K562 (cell line): ENCODE data around the gene MALSU1. TPM values are rescaled to one million over a fixed set of nuclear protein-coding genes. Genes with fewer than 3 reads are reported as not detected.
A peak's percentile ranks its signal among the peaks of the same experiment; 100 is the strongest.

Source experiments
- BRF1 ChIP-seq: IDR thresholded peaks from 3 replicates; pipeline ENCODE4 v1.6.1; 2011; ENCODE audit warnings: borderline replicate concordance, mild to moderate bottlenecking; ENCODE audit not compliant: insufficient read length; ENCODE audit errors: extremely low read depth
- CBFB ChIP-seq: sonication (generic); formaldehyde crosslinking; IDR thresholded peaks from 2 replicates; pipeline ENCODE4 v1.4.0; 2020; ENCODE audit warnings: mild to moderate bottlenecking, missing genetic modification reagents
- DMBX1 ChIP-seq: fragments of 250-450 bp; sonication (Bioruptor Pico); IDR thresholded peaks from 2 replicates; pipeline ENCODE4 v1.8.0; 2022; ENCODE audit warnings: inconsistent platforms, mild to moderate bottlenecking, moderate library complexity, borderline replicate concordance
- ELF1 ChIP-seq: fragments of 200-800 bp; sonication (Bioruptor generic); IDR thresholded peaks from 2 replicates; pipeline ENCODE4 v1.6.1; 2016; ENCODE audit warnings: missing genetic modification characterization, missing compliant biosample characterization
- ETV5 ChIP-seq: sonication (generic); formaldehyde crosslinking; IDR thresholded peaks from 2 replicates; pipeline ENCODE4 v1.4.0; 2020; ENCODE audit warnings: low read depth, mild to moderate bottlenecking, missing genetic modification reagents
- HDAC2 ChIP-seq: fragments of 450-650 bp; IDR thresholded peaks from 2 replicates; pipeline ENCODE4 v1.6.1; 2016; ENCODE audit warnings: mild to moderate bottlenecking
- NFYB ChIP-seq: IDR thresholded peaks from 2 replicates; pipeline ENCODE4 v1.6.1; 2011; ENCODE audit warnings: mild to moderate bottlenecking, moderate library complexity; ENCODE audit not compliant: insufficient read length; ENCODE audit errors: extremely low read depth
- PCBP1 ChIP-seq: fragments of 200-400 bp; formaldehyde crosslinking; IDR thresholded peaks from 2 replicates; pipeline ENCODE4 v1.6.1; 2018; ENCODE audit warnings: mild to moderate bottlenecking, low read depth, low read length; ENCODE audit not compliant: poor library complexity, severe bottlenecking
- POLR2G ChIP-seq: fragments of 200-400 bp; formaldehyde crosslinking; IDR thresholded peaks from 2 replicates; pipeline ENCODE4 v1.6.1; 2017; ENCODE audit warnings: low read depth, mild to moderate bottlenecking, antibody characterized with exemption, low read length, moderate library complexity
- POLR3A ChIP-seq: IDR thresholded peaks from 2 replicates; pipeline ENCODE4 v1.6.1; 2011; ENCODE audit warnings: borderline replicate concordance, mild to moderate bottlenecking, moderate library complexity; ENCODE audit not compliant: insufficient read length, insufficient read depth; ENCODE audit errors: extremely low read depth
- PPARD ChIP-seq: fragments of 250-450 bp; sonication (Bioruptor Pico); IDR thresholded peaks from 2 replicates; pipeline ENCODE4 v1.8.0; 2022; ENCODE audit warnings: inconsistent platforms, mild to moderate bottlenecking, moderate library complexity
- SMAD2 ChIP-seq: fragments of 150-350 bp; IDR thresholded peaks from 2 replicates; pipeline ENCODE4 v1.6.1; 2014; ENCODE audit warnings: low read depth, mild to moderate bottlenecking, low read length
- SRSF1 ChIP-seq: fragments of 200-400 bp; formaldehyde crosslinking; IDR thresholded peaks from 2 replicates; pipeline ENCODE4 v1.6.1; 2017; ENCODE audit warnings: mild to moderate bottlenecking, low read depth, low read length, moderate library complexity
- TAF15 ChIP-seq: fragments of 200-400 bp; formaldehyde crosslinking; IDR thresholded peaks from 2 replicates; pipeline ENCODE4 v1.6.1; 2017; ENCODE audit warnings: mild to moderate bottlenecking, low read depth, low read length, moderate library complexity
- ZNF133 ChIP-seq: fragments of 250-450 bp; sonication (Bioruptor Pico); IDR thresholded peaks from 2 replicates; pipeline ENCODE4 v1.4.0; 2020; ENCODE audit warnings: mild to moderate bottlenecking
- polyA plus RNA-seq, 8 experiments: library from polyadenylated mRNA; depleted of rRNA in 4 of 8; stranded (reverse) in 5 of 8; unstranded in 3 of 8; fragments of >200 nt; fragmentation: Nextera tagmentation in 2 of 8; fragmentation: Illumina TruSeq in 1 of 8; extraction: Ambion mirVana in 2 of 8; extraction: Trizol in 1 of 8; gene quantifications; 2 replicates each; pipeline versions ENCODE4 v1.2.1 to v1.2.3, GENCODE V29; 2011 to 2014; ENCODE audit warnings: inconsistent platforms in 1 of 8, missing spikeins in 1 of 8
- total RNA-seq, 7 experiments: library from RNA; depleted of rRNA in 6 of 7; stranded (reverse); fragments of >200 nt in 6 of 7; fragmentation: Illumina TruSeq in 2 of 7; extraction: Trizol in 2 of 7; gene quantifications; 2 replicates each; pipeline versions ENCODE4 v1.2.1 to v1.2.3, GENCODE V29; 2011 to 2021; ENCODE audit warnings: low replicate concordance in 1 of 7
- TF ChIP-seq, protein P1 (sequence below), 3 experiments: fragments of 200-800 bp in 1 of 3; fragments of 250-450 bp in 1 of 3; fragments of 450-650 bp in 1 of 3; sonication (Bioruptor Pico) in 1 of 3; sonication (Bioruptor generic) in 1 of 3; formaldehyde crosslinking in 1 of 3; IDR thresholded peaks; 2 replicates each; pipeline versions ENCODE4 v1.6.1 to v1.8.0; 2016 to 2022; ENCODE audit warnings: mild to moderate bottlenecking in 2 of 3, missing genetic modification characterization in 2 of 3, missing compliant biosample characterization in 1 of 3, moderate library complexity in 1 of 3
- TF ChIP-seq, protein P2 (sequence below): fragments of 250-450 bp; sonication (Bioruptor Pico); IDR thresholded peaks from 2 replicates; pipeline ENCODE4 v1.5.0; 2020; ENCODE audit warnings: mild to moderate bottlenecking, borderline replicate concordance
- TF ChIP-seq, protein P3 (sequence below): fragments of 250-450 bp; sonication (Bioruptor Pico); IDR thresholded peaks from 2 replicates; pipeline ENCODE4 v1.9.0; 2021; ENCODE audit warnings: mild to moderate bottlenecking
- TF ChIP-seq, protein P4 (sequence below): fragments of 450-650 bp; IDR thresholded peaks from 2 replicates; pipeline ENCODE4 v1.7.0; 2016; ENCODE audit warnings: borderline replicate concordance
- TF ChIP-seq, protein P5 (sequence below): fragments of 250-450 bp; sonication (Bioruptor Pico); IDR thresholded peaks from 2 replicates; pipeline ENCODE4 v1.8.0; 2021; ENCODE audit warnings: moderate library complexity, mild to moderate bottlenecking, inconsistent platforms

MALSU1 gene
- total and polyA plus RNA-seq, 9 of the 15 experiments (the other 6 are each of a cell fraction or from before 2014, with no cell fraction given), result 12.3 to 308 (median 81.2) TPM

DNA sequence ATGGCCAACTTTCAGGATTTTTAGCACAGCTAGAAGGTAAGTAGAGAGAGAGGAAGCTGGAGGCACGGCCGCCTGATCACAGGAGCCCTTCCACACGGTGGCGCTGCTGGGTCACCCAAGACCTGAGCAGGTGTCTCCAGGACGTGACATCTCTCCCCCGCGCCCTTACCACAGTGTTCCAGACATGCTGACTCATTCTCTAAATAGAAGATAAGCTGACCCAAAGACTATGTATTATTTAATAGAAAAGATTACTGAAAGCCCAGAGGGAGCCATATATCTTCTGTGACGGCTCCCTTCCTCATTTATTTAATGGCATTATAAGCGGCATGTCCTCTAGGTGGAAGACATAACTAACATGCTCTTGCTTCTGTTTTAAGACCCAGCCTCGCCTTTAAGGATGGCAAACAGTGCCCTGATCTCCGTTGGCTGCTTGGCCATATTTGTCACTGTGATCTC is 26.0 kb upstream of the MALSU1 start (continued):
- TF ChIP-seq, protein P1, sequence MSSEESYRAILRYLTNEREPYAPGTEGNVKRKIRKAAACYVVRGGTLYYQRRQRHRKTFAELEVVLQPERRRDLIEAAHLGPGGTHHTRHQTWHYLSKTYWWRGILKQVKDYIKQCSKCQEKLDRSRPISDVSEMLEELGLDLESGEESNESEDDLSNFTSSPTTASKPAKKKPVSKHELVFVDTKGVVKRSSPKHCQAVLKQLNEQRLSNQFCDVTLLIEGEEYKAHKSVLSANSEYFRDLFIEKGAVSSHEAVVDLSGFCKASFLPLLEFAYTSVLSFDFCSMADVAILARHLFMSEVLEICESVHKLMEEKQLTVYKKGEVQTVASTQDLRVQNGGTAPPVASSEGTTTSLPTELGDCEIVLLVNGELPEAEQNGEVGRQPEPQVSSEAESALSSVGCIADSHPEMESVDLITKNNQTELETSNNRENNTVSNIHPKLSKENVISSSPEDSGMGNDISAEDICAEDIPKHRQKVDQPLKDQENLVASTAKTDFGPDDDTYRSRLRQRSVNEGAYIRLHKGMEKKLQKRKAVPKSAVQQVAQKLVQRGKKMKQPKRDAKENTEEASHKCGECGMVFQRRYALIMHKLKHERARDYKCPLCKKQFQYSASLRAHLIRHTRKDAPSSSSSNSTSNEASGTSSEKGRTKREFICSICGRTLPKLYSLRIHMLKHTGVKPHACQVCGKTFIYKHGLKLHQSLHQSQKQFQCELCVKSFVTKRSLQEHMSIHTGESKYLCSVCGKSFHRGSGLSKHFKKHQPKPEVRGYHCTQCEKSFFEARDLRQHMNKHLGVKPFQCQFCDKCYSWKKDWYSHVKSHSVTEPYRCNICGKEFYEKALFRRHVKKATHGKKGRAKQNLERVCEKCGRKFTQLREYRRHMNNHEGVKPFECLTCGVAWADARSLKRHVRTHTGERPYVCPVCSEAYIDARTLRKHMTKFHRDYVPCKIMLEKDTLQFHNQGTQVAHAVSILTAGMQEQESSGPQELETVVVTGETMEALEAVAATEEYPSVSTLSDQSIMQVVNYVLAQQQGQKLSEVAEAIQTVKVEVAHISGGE (CRISPR knock-in tag; IDR thresholded peaks at IDR 0.05), result no peak
- TF ChIP-seq NFYB (no peak), HDAC2 (peak; percentile 77; the same call in 1 of the 2 replicates), ETV5 (CRISPR knock-in tag) (no peak), SMAD2 (no peak), CBFB (CRISPR knock-in tag) (no peak), ELF1 (tag) (no peak), SRSF1 (no peak), PPARD (no peak), PCBP1 (no peak), POLR3A (no peak), POLR2G (no peak), BRF1 (no peak), TAF15 (no peak), DMBX1 (CRISPR knock-in tag) (no peak), ZNF133 (no peak)
- TF ChIP-seq, protein P2, sequence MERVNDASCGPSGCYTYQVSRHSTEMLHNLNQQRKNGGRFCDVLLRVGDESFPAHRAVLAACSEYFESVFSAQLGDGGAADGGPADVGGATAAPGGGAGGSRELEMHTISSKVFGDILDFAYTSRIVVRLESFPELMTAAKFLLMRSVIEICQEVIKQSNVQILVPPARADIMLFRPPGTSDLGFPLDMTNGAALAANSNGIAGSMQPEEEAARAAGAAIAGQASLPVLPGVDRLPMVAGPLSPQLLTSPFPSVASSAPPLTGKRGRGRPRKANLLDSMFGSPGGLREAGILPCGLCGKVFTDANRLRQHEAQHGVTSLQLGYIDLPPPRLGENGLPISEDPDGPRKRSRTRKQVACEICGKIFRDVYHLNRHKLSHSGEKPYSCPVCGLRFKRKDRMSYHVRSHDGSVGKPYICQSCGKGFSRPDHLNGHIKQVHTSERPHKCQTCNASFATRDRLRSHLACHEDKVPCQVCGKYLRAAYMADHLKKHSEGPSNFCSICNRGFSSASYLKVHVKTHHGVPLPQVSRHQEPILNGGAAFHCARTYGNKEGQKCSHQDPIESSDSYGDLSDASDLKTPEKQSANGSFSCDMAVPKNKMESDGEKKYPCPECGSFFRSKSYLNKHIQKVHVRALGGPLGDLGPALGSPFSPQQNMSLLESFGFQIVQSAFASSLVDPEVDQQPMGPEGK, result no peak
- TF ChIP-seq, protein P3, sequence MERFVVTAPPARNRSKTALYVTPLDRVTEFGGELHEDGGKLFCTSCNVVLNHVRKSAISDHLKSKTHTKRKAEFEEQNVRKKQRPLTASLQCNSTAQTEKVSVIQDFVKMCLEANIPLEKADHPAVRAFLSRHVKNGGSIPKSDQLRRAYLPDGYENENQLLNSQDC (CRISPR knock-in tag), result no peak
- TF ChIP-seq, protein P4, sequence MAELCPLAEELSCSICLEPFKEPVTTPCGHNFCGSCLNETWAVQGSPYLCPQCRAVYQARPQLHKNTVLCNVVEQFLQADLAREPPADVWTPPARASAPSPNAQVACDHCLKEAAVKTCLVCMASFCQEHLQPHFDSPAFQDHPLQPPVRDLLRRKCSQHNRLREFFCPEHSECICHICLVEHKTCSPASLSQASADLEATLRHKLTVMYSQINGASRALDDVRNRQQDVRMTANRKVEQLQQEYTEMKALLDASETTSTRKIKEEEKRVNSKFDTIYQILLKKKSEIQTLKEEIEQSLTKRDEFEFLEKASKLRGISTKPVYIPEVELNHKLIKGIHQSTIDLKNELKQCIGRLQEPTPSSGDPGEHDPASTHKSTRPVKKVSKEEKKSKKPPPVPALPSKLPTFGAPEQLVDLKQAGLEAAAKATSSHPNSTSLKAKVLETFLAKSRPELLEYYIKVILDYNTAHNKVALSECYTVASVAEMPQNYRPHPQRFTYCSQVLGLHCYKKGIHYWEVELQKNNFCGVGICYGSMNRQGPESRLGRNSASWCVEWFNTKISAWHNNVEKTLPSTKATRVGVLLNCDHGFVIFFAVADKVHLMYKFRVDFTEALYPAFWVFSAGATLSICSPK, result no peak
- TF ChIP-seq, protein P5, sequence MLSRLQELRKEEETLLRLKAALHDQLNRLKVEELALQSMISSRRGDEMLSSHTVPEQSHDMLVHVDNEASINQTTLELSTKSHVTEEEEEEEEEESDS (CRISPR knock-in tag), result no peak
